ENCODE data around the gene STXBP4. TPM values are rescaled to one million over a fixed set of nuclear protein-coding genes. Genes with fewer than 3 reads are reported as not detected.
A peak's percentile ranks its signal among the peaks of the same experiment; 100 is the strongest.

Gene STXBP4
- total RNA-seq, 4 donors from 2014 or later, result 15.4 to 22.6 (median 19.8) TPM

- WGBS, result 91% methylated on average over 1 of the region's 1 CpG
- H3K4me1 ChIP-seq, result peaks cover 0 to 19% (median 14%) of the 10 kb centered on the region in 4 donors
- H3K27ac ChIP-seq (replicated peaks in 1 of 4), result no peak overlapping the region
- peaks cover 0 to 3% (median 3%) of the 10 kb centered on the region in 4 donors for H3K9me3 ChIP-seq
- intact Hi-C loops (cut with DNase I), result no loop called here
- peaks cover 0 to 15% (median 5%) of the 10 kb centered on the region in 4 donors for H3K36me3 ChIP-seq
- DNase-seq (ENCODE audit: extremely low spot score), result no peak
- no peak overlapping the region for H3K4me3 ChIP-seq
- H3K27me3 ChIP-seq, result no peaks in the 10 kb centered on the region
- TF ChIP-seq POLR2AphosphoS5 (IDR thresholded peaks at IDR 0.05) (no peak), EP300 (IDR thresholded peaks at IDR 0.05) (no peak), CTCF (IDR thresholded peaks at IDR 0.05) (no peak), POLR2A (IDR thresholded peaks at IDR 0.05; ENCODE audit: low read depth) (no peak)
These were observed 16.9 kb downstream of the STXBP4 start for GRCh38 chr17:54985476-54985875.

- WGBS, result 100% methylated on average over 4 of the region's 4 CpGs
- H3K4me3 ChIP-seq, result no peak overlapping the region
- H3K36me3 ChIP-seq, result peaks cover 0 to 19% (median 8%) of the 10 kb centered on the region in 4 donors
- no peaks in the 10 kb centered on the region for H3K9me3 ChIP-seq
- no peak overlapping the region for H3K27ac ChIP-seq (replicated peaks in 1 of 4)
- DNase-seq (ENCODE audit: extremely low spot score), result no peak
- intact Hi-C loops (cut with DNase I), result loop anchor here (5.0 to 10.0 kb wide), 2 partner anchors 255 to 357 kb away; no protein-coding TSS in a partner anchor
- TF ChIP-seq POLR2A (IDR thresholded peaks at IDR 0.05; ENCODE audit: low read depth) (no peak), EP300 (IDR thresholded peaks at IDR 0.05) (no peak), POLR2AphosphoS5 (IDR thresholded peaks at IDR 0.05) (no peak), CTCF (IDR thresholded peaks at IDR 0.05) (no peak)
- H3K27me3 ChIP-seq, result no peaks in the 10 kb centered on the region
- H3K4me1 ChIP-seq, result no peaks in the 10 kb centered on the region
These were observed 21.6 kb downstream of the STXBP4 start for GRCh38 chr17:54990118-54990517.

GRCh38 chr17:54991567-54991966, 23.0 kb downstream of the STXBP4 start:
- no peak for TF ChIP-seq EP300 (IDR thresholded peaks at IDR 0.05)
- no peak for TF ChIP-seq CTCF (IDR thresholded peaks at IDR 0.05)
- no peak for TF ChIP-seq POLR2A (IDR thresholded peaks at IDR 0.05; ENCODE audit: low read depth)
- TF ChIP-seq POLR2AphosphoS5 (IDR thresholded peaks at IDR 0.05), result no peak
- Histone ChIP-seq H3K4me3 (no peak overlapping the region), H3K9me3 (no peaks in the 10 kb centered on the region), H3K36me3 (peaks cover 0 to 32% (median 5%) of the 10 kb centered on the region in 4 donors), H3K4me1 (no peaks in the 10 kb centered on the region), H3K27me3 (no peaks in the 10 kb centered on the region), H3K27ac (replicated peaks in 1 of 4) (no peak overlapping the region)
- DNase-seq (ENCODE audit: extremely low spot score), result no peak
- intact Hi-C loops (cut with DNase I), result loop anchor here (5.0 to 10.0 kb wide), 2 partner anchors 253 to 356 kb away; no protein-coding TSS in a partner anchor
- WGBS, result 91% methylated on average over 1 of the region's 1 CpG

- WGBS, result 82% methylated on average over 8 of the region's 8 CpGs
- no peaks in the 10 kb centered on the region for H3K9me3 ChIP-seq
- peaks cover 0 to 5% (median 2%) of the 10 kb centered on the region in 4 donors for H3K4me1 ChIP-seq
- H3K36me3 ChIP-seq, result peaks cover 0 to 24% (median 0%) of the 10 kb centered on the region in 4 donors
- TF ChIP-seq POLR2A (IDR thresholded peaks at IDR 0.05; ENCODE audit: low read depth) (no peak), CTCF (IDR thresholded peaks at IDR 0.05) (peak; percentile 55 to 64 (median 56))
- DNase-seq (ENCODE audit: extremely low spot score), result no peak
- no peak overlapping the region for H3K4me3 ChIP-seq
- no peak overlapping the region for H3K27ac ChIP-seq (replicated peaks in 1 of 4)
- intact Hi-C loops (cut with DNase I), result loop anchor here (5.0 to 10.0 kb wide), 2 partner anchors 252 to 354 kb away; no protein-coding TSS in a partner anchor
- H3K27me3 ChIP-seq, result no peaks in the 10 kb centered on the region
These were observed 24.5 kb downstream of the STXBP4 start for GRCh38 chr17:54992797-54993639.
